Thyroid gland (tissue), 4 donors: ENCODE results near the gene DTL. TPM values are rescaled to one million over a fixed set of nuclear protein-coding genes. Genes with fewer than 3 reads are reported as not detected.

Experiments used
- DNase-seq, 2 donors: peaks; one replicate each; pipeline ENCODE4 v3.0.0-alpha.2; 2019
- H3K27ac ChIP-seq, 3 donors: fragments of 200-600 bp; sonication (generic); 1 replicate in 2 of 3; 2 replicates in 1 of 3; pipeline ENCODE4 v1.5.1; 2016 to 2019; ENCODE audit warnings: mild to moderate bottlenecking in 1 of 3, moderate library complexity in 1 of 3
- H3K27me3 ChIP-seq: fragments of 200-600 bp; sonication (generic); one replicate; pipeline ENCODE4 v1.5.1; 2019
- H3K36me3 ChIP-seq, 2 donors: fragments of 200-600 bp; sonication (generic); one replicate each; pipeline ENCODE4 v1.5.1; 2016 to 2019
- H3K4me1 ChIP-seq, 2 donors: fragments of 200-600 bp; sonication (generic); one replicate each; pipeline ENCODE4 v1.5.1; 2017 to 2019
- H3K4me3 ChIP-seq, 3 donors: fragments of 200-600 bp; sonication (generic); replicated peaks in 1 of 3; 1 replicate in 2 of 3; 2 replicates in 1 of 3; pipeline ENCODE4 v1.5.1; 2016; ENCODE audit warnings: mild to moderate bottlenecking in 1 of 3
- H3K9me3 ChIP-seq: fragments of 200-600 bp; sonication (generic); one replicate; pipeline ENCODE4 v1.5.1; 2017
- POLR2A ChIP-seq, 2 donors: fragments of 450-650 bp; IDR thresholded peaks; one replicate each; pipeline ENCODE4 v1.6.1; 2017; ENCODE audit warnings: antibody characterized with exemption in 2 of 2, mild to moderate bottlenecking in 2 of 2, moderate library complexity in 1 of 2
- WGBS, 2 donors: methylation state at CpG; one replicate each; pipeline ENCODE4 v1.1.5; 2017; 5-methylcytosine and 5-hydroxymethylcytosine counted together
- intact Hi-C: fragments of 100-400 bp; cut with DNase I; formaldehyde crosslinking; loops from one replicate; pipeline ENCODE4 v1.15.1; 2023
- total RNA-seq, 4 donors: library from RNA; depleted of rRNA; stranded (reverse); fragments of >200 nt; gene quantifications; one replicate each; pipeline ENCODE4 v1.2.3, GENCODE V29; 2016
- TF ChIP-seq, protein P1 (sequence below), 6 experiments: fragments of 200-600 bp in 3 of 6; fragments of 450-650 bp in 3 of 6; sonication (generic) in 3 of 6; IDR thresholded peaks; one replicate each; pipeline ENCODE4 v1.5.1; 2016 to 2019; ENCODE audit warnings: antibody characterized with exemption in 6 of 6, mild to moderate bottlenecking in 2 of 6, inconsistent platforms in 1 of 6, moderate library complexity in 1 of 6

Gene DTL
- total RNA-seq, 4 donors from 2014 or later: 1.2 to 3.9 (median 2.1) TPM

DNA sequence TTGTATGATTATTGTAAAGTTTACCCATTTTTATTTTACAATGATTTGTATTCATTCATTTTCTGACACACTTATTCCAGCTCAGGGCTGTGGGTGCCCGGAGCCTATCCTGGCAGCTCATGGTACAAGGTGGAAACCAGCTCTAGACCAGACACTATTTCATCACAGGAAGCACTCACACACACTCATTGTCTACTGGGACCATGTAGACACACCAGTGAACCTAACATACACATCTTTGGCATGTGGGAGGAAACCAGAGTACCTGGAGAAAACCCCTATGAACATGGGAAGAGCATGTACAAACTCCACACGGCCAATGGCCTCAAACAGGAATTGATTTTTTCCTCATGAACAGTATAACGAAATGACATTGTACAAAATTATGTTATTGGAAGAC is 2.4 kb downstream of the DTL start:
- intact Hi-C loops: loop anchor here (10.0 kb wide), 1 partner anchor 353 kb away; no protein-coding TSS in a partner anchor
- Histone ChIP-seq H3K27me3 (no peaks in the 10 kb centered on the region), H3K27ac (no peak overlapping the region), H3K4me3 (no peak overlapping the region), H3K36me3 (no peaks in the 10 kb centered on the region), H3K4me1 (peaks cover 12 to 15% of the 10 kb centered on the region in 2 donors), H3K9me3 (no peaks in the 10 kb centered on the region)
- TF ChIP-seq, protein P1, sequence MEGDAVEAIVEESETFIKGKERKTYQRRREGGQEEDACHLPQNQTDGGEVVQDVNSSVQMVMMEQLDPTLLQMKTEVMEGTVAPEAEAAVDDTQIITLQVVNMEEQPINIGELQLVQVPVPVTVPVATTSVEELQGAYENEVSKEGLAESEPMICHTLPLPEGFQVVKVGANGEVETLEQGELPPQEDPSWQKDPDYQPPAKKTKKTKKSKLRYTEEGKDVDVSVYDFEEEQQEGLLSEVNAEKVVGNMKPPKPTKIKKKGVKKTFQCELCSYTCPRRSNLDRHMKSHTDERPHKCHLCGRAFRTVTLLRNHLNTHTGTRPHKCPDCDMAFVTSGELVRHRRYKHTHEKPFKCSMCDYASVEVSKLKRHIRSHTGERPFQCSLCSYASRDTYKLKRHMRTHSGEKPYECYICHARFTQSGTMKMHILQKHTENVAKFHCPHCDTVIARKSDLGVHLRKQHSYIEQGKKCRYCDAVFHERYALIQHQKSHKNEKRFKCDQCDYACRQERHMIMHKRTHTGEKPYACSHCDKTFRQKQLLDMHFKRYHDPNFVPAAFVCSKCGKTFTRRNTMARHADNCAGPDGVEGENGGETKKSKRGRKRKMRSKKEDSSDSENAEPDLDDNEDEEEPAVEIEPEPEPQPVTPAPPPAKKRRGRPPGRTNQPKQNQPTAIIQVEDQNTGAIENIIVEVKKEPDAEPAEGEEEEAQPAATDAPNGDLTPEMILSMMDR (IDR thresholded peaks at IDR 0.05): no peak
- TF ChIP-seq POLR2A (IDR thresholded peaks at IDR 0.05): no peak
- 78 to 80% methylated on average over 3 of the region's 3 CpGs for WGBS, 2 donors
- DNase-seq: no peak

DNA sequence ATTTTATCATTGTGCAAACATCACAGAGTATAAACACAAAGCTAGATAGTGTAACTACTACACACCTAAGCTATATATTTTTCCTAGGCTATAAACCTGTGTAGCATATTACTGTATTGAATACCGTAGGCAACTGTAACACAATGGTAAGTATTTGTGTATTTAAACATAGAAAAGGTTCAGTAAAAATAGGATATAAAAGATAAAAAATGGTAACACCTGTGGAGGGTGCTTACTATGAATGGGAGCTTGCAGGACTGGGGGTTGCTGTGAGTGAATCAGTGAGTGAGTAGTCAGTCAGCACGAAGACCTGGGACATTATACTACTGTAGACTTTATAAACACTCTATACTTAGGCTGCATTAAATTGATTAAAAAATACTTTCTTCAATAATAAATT is 4.1 kb downstream of the DTL start:
- TF ChIP-seq POLR2A (IDR thresholded peaks at IDR 0.05): no peak
- TF ChIP-seq, protein P1 (IDR thresholded peaks at IDR 0.05): no peak
- no peaks in the 10 kb centered on the region for H3K36me3 ChIP-seq
- 90 to 94% methylated on average over 2 of the region's 2 CpGs for WGBS, 2 donors
- no peaks in the 10 kb centered on the region for H3K9me3 ChIP-seq
- no peak overlapping the region for H3K27ac ChIP-seq
- H3K4me1 ChIP-seq: peaks cover 4 to 5% of the 10 kb centered on the region in 2 donors
- DNase-seq: no peak
- no peak overlapping the region for H3K4me3 ChIP-seq
- H3K27me3 ChIP-seq: no peaks in the 10 kb centered on the region
- intact Hi-C loops: loop anchor here (10.0 kb wide), 1 partner anchor 355 kb away; no protein-coding TSS in a partner anchor

DNA sequence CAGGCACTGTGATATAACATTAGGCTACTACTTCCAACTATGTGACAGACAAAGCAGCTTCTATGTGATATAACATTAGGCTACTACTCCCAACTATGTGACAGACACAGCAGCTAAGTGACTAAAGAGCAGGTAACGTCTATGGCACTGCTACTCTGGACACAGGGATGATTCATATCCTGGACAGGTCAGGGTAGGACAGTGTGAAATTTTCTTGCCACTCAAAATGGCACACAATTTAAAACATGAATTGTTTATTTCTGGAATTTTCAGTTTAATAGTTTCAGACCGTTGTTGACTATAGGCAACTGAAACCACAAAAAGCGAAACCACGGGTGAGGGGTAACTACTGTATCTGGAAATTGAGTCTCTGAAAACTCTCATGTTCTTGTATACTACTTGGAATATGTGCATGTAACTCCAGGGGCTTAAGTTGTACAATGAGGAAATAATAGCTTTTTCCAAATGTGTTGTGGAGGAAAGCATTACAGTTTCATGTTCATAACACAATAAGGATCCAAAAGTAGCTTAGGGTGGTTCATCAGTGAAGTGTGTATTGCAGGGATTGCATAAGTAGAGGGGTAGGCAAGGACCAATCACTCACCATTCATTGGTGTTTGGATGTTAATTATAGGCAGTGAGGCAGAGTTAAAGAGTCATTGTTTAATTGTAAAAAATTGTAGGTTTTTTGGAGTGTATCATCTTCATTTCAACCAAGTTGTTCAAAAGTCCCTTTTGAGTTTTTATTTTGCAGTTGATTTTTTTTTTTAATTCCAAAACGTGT is 5.3 kb downstream of the DTL start:
- no peak for TF ChIP-seq POLR2A (IDR thresholded peaks at IDR 0.05)
- TF ChIP-seq, protein P1 (IDR thresholded peaks at IDR 0.05): no peak
- Histone ChIP-seq H3K36me3 (no peaks in the 10 kb centered on the region), H3K4me3 (no peak overlapping the region), H3K9me3 (no peaks in the 10 kb centered on the region), H3K4me1 (peaks cover 3% of the 10 kb centered on the region in 2 donors), H3K27me3 (no peaks in the 10 kb centered on the region), H3K27ac (no peak overlapping the region)
- no peak for DNase-seq
- 77 to 83% methylated on average over 5 of the region's 5 CpGs for WGBS, 2 donors
- intact Hi-C loops: no loop called here

DNA sequence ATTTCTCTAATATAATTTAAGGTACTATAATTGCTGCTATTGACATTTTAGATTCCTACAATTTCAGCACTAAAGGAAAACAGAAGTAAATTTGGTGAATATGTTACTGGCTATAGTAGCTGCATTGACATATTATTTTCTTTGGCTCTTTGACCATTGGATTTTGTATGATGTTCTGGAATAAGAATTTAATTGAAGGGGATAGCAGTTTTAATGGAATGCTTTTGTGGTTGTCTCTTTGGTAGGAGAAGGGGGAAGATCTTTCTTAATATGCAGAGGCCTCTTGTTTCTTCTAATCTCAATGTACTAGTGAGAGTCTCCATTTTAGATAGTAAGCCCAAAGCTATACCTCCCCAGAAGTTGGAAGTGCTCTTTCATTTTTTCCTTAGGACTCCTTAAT is 6.9 kb downstream of the DTL start:
- TF ChIP-seq, protein P1 (IDR thresholded peaks at IDR 0.05): no peak
- no peak for TF ChIP-seq POLR2A (IDR thresholded peaks at IDR 0.05)
- no peaks in the 10 kb centered on the region for H3K9me3 ChIP-seq
- intact Hi-C loops: no loop called here
- no peaks in the 10 kb centered on the region for H3K4me1 ChIP-seq
- no peak overlapping the region for H3K27ac ChIP-seq
- DNase-seq: no peak
- H3K27me3 ChIP-seq: no peaks in the 10 kb centered on the region
- no peaks in the 10 kb centered on the region for H3K36me3 ChIP-seq
- no peak overlapping the region for H3K4me3 ChIP-seq

DNA sequence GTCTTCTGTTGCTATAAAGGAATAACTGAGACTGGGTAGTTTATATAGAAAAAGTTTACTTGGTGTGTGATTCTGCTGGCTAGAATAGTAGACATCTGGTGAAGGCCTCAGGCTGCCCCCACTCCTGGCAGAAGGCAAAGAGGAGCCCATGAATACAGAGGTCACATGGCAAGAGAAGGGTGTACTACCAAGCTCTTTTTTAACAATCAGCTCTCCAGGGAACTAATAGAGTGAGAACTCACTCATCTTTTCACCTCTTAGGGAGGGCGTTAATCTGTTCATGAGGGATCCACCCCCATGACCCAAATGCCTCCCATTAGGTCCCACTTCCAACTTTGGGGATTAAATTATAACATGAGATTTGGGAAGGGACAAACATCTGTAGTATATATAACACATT is 9.3 kb downstream of the DTL start:
- no peak for TF ChIP-seq POLR2A (IDR thresholded peaks at IDR 0.05)
- TF ChIP-seq, protein P1 (IDR thresholded peaks at IDR 0.05): no peak
- intact Hi-C loops: no loop called here
- 92 to 94% methylated on average over 1 of the region's 1 CpG for WGBS, 2 donors

More for the DNA sequence above, 9.3 kb downstream of the DTL start:
- Histone ChIP-seq H3K36me3 (no peaks in the 10 kb centered on the region), H3K4me1 (no peaks in the 10 kb centered on the region), H3K4me3 (no peak overlapping the region), H3K27me3 (no peaks in the 10 kb centered on the region), H3K9me3 (no peaks in the 10 kb centered on the region), H3K27ac (no peak overlapping the region)
- no peak for DNase-seq
